Measurements from ENCODE around the gene GPR137. TPM values are rescaled to one million over a fixed set of nuclear protein-coding genes. Genes with fewer than 3 reads are reported as not detected.
A peak's percentile ranks its signal among the peaks of the same experiment; 100 is the strongest.

The GPR137 gene
- total RNA-seq, 3 donors from 2014 or later (not counting 1 experiment from before 2014, with no cell fraction given): 29.1 to 61.3 (median 34.4) TPM

- H3K27me3 Mint-ChIP-seq (ENCODE audit: low read depth in 2 of 2): no peaks in the 10 kb centered on the region
- H3K36me3 Mint-ChIP-seq: no peaks in the 10 kb centered on the region
- H3K4me3 Mint-ChIP-seq: no peak overlapping the region
- Histone ChIP-seq H3K27ac (ENCODE audit: low read length) (no peak overlapping the region), H3K4me3 (ENCODE audit: low read length) (no peak overlapping the region), H3K4me1 (ENCODE audit: control insufficient read depth, insufficient read depth, low read length) (peaks cover 23% of the 10 kb centered on the region), H3K27me3 (ENCODE audit: control insufficient read depth, insufficient read depth, low read length) (no peaks in the 10 kb centered on the region), H3K9me3 (ENCODE audit: control insufficient read depth, insufficient read depth, low read length) (no peaks in the 10 kb centered on the region), H3K36me3 (ENCODE audit: control insufficient read depth, insufficient read depth, low read length) (no peaks in the 10 kb centered on the region)
- no peak for TF ChIP-seq CTCF (IDR thresholded peaks at IDR 0.05)
- H3K4me1 Mint-ChIP-seq: peaks cover 28% of the 10 kb centered on the region in 2 donors
- no peak for ATAC-seq
- no peak for DNase-seq
- intact Hi-C loops (cut with micrococcal nuclease): no loop called here
- WGBS (ENCODE audit: insufficient coverage): 91% methylated on average over 35 of the region's 35 CpGs
- no peak overlapping the region for H3K27ac Mint-ChIP-seq
- no peaks in the 10 kb centered on the region for H3K9me3 Mint-ChIP-seq
Measured at GRCh38 chr11:64265176-64266160, 20.2 kb upstream of the GPR137 start.

- H3K4me3 Mint-ChIP-seq: no peak overlapping the region
- no peak overlapping the region for H3K27ac Mint-ChIP-seq
- H3K27me3 Mint-ChIP-seq (ENCODE audit: low read depth in 2 of 2): no peaks in the 10 kb centered on the region
- H3K4me1 ChIP-seq (ENCODE audit: control insufficient read depth, insufficient read depth, low read length): peaks cover 31% of the 10 kb centered on the region
- ATAC-seq (no peak), DNase-seq (no peak)
- H3K27me3 ChIP-seq (ENCODE audit: control insufficient read depth, insufficient read depth, low read length): no peaks in the 10 kb centered on the region
- TF ChIP-seq CTCF (IDR thresholded peaks at IDR 0.05): no peak
- no peaks in the 10 kb centered on the region for H3K36me3 Mint-ChIP-seq
- H3K4me3 ChIP-seq (ENCODE audit: low read length): no peak overlapping the region
- no peaks in the 10 kb centered on the region for H3K36me3 ChIP-seq (ENCODE audit: control insufficient read depth, insufficient read depth, low read length)
- no peaks in the 10 kb centered on the region for H3K9me3 Mint-ChIP-seq
- intact Hi-C loops (cut with micrococcal nuclease): no loop called here
- H3K4me1 Mint-ChIP-seq: peaks cover 29 to 33% of the 10 kb centered on the region in 2 donors
- 97% methylated on average over 15 of the region's 15 CpGs for WGBS (ENCODE audit: insufficient coverage)
- no peaks in the 10 kb centered on the region for H3K9me3 ChIP-seq (ENCODE audit: control insufficient read depth, insufficient read depth, low read length)
- H3K27ac ChIP-seq (ENCODE audit: low read length): no peak overlapping the region
Measured at GRCh38 chr11:64266339-64266738, 19.3 kb upstream of the GPR137 start.

- H3K27ac Mint-ChIP-seq: peak overlapping the region; percentile 94 to 100
- WGBS (ENCODE audit: insufficient coverage): 90% methylated on average over 24 of the region's 27 CpGs
- Histone ChIP-seq H3K4me3 (ENCODE audit: low read length) (no peak overlapping the region), H3K4me1 (ENCODE audit: control insufficient read depth, insufficient read depth, low read length) (peaks cover 41% of the 10 kb centered on the region), H3K27ac (ENCODE audit: low read length) (peak overlapping the region; percentile 92), H3K27me3 (ENCODE audit: control insufficient read depth, insufficient read depth, low read length) (no peaks in the 10 kb centered on the region), H3K9me3 (ENCODE audit: control insufficient read depth, insufficient read depth, low read length) (no peaks in the 10 kb centered on the region), H3K36me3 (ENCODE audit: control insufficient read depth, insufficient read depth, low read length) (no peaks in the 10 kb centered on the region)
- no peak for DNase-seq
- H3K4me3 Mint-ChIP-seq: peak overlapping the region; percentile 97
- TF ChIP-seq CTCF (IDR thresholded peaks at IDR 0.05): no peak
- H3K4me1 Mint-ChIP-seq: peaks cover 36 to 40% of the 10 kb centered on the region in 2 donors
- no peaks in the 10 kb centered on the region for H3K9me3 Mint-ChIP-seq
- intact Hi-C loops (cut with micrococcal nuclease): no loop called here
- H3K36me3 Mint-ChIP-seq: no peaks in the 10 kb centered on the region
- no peak for ATAC-seq
- H3K27me3 Mint-ChIP-seq (ENCODE audit: low read depth in 2 of 2): no peaks in the 10 kb centered on the region
Measured at GRCh38 chr11:64267207-64267945, 18.3 kb upstream of the GPR137 start.

All from natural killer cell (primary cell).